Measurements from ENCODE around the gene PRIM2. TPM values are rescaled to one million over a fixed set of nuclear protein-coding genes. Genes with fewer than 3 reads are reported as not detected.

Gene PRIM2
- total RNA-seq, 1 experiment from 2014 or later: 44.0 TPM

DNA sequence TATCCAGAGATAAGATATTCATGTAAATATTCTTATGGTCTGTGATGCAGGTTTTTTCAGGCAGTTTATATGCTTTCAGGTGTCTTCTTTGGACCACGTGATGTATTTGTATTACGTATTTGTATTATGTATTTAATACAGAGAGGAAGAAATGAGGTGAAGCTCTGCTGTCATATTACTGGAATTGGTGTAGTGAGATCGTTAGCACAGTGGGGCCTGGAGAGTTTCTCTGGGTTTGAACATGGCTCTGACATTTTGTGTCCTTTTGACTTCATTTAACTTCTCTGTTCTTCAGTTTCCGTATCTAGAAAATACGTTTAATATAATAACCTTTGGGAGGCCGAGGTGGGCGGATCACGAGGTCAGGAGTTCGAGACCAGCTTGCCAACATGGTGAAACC lies 1.6 kb upstream of the PRIM2 start:
- H4K20me1 ChIP-seq (ENCODE audit: insufficient read depth): no peaks in the 10 kb centered on the region
- H2AFZ ChIP-seq (ENCODE audit: low read depth, low read length, poor library complexity, severe bottlenecking): no peak overlapping the region
- TF ChIP-seq SP1 (IDR thresholded peaks at IDR 0.05; ENCODE audit: low read depth) (no peak), ZFX (IDR thresholded peaks at IDR 0.05) (no peak), CBX3 (IDR thresholded peaks at IDR 0.05; ENCODE audit: low read depth) (no peak)
- no peak overlapping the region for H3K4me2 ChIP-seq (ENCODE audit: low read length)
- peaks cover 31% of the 10 kb centered on the region for H3K79me2 ChIP-seq (ENCODE audit: insufficient read depth, low read length)
- ATAC-seq (no peak), DNase-seq (ENCODE audit: low read depth, low spot score) (no peak)
- no peak overlapping the region for H3K9ac ChIP-seq (ENCODE audit: low read length)
- intact Hi-C loops (cut with micrococcal nuclease): loop anchor here (1.0 to 10.0 kb wide), 9 partner anchors 48 to 944 kb away; partner anchors contain the start of gene BEND6
- CTCF ChIA-PET: interaction anchor here (0.6 to 2.3 kb wide), 7 partner anchors 50 to 1023 kb away, joined by 3 to 27 read pairs (median 4); partner anchors contain the start of gene BEND6
- POLR2A ChIA-PET: no interaction called here
- H3K4me1 ChIP-seq (ENCODE audit: control insufficient read depth in 1 of 2, insufficient read depth in 2 of 2, low read length in 2 of 2): peaks cover 4 to 35% of the 10 kb centered on the region in 2 experiments
- no peak overlapping the region for H3K4me3 ChIP-seq (replicated peaks in 1 of 2; ENCODE audit: low read depth in 1 of 2, low read length in 2 of 2)
- H3K27me3 ChIP-seq (ENCODE audit: insufficient read depth, low read length): no peaks in the 10 kb centered on the region
- no peaks in the 10 kb centered on the region; a peak in 1 of 4 replicates for H3K9me3 ChIP-seq (ENCODE audit: control insufficient read depth in 1 of 2, insufficient read depth in 1 of 2, low read depth in 1 of 2, low read length in 2 of 2)
- BruUV-seq (replicated peaks): no TSS peak
- H3K9me2 ChIP-seq (ENCODE audit: insufficient read depth): no peaks in the 10 kb centered on the region
- peaks cover 12 to 15% of the 10 kb centered on the region in 2 experiments; a peak in 3 of 4 replicates for H3K36me3 ChIP-seq (ENCODE audit: control insufficient read depth in 1 of 2, insufficient read depth in 2 of 2, low read length in 2 of 2)
- RAD21 ChIA-PET (ENCODE audit: low non-redundant PET in 1 of 2, low total read pairs in 2 of 2, uncharacterized antibody in 2 of 2, unreplicated experiment in 2 of 2): interaction anchor here in 1 of 2 experiments (0.6 to 1.3 kb wide), 3 partner anchors 411 to 777 kb away, joined by 3 read pairs; no protein-coding TSS in a partner anchor
- no peak overlapping the region for H3K27ac ChIP-seq (ENCODE audit: low read depth, low read length)

DNA sequence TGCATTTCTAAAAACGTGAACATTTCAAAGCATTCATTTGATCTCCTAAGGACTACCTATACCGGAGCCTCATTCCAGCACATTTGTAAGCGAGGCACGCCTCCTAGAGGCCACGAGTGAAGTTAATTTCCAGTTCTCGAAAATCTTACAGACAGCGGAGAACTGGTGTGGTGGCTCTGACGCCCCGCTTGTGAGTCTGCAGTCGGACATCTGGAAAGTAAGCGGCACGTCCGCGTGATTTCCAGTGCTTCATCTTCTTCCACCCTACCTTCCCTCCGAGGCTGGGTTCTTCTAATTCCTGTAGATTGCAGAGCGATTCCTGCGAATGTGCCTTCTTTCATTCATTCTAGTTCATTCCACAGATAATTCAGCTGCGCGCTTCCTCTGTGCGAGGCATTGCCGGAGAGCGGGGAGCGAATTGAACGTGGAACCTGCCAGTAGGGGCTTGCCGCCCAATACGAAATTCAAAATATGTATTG lies 810 bp upstream of the PRIM2 start:
- ATAC-seq (peak; percentile 78), DNase-seq (ENCODE audit: low read depth, low spot score) (peak; percentile 91)
- CTCF ChIA-PET: interaction anchor here (0.5 to 2.3 kb wide), 11 partner anchors 51 to 1024 kb away, joined by 3 to 27 read pairs (median 4); partner anchors contain the start of gene BEND6
- Histone ChIP-seq H3K9me2 (ENCODE audit: insufficient read depth) (no peaks in the 10 kb centered on the region), H3K4me3 (replicated peaks in 1 of 2; ENCODE audit: low read depth in 1 of 2, low read length in 2 of 2) (peak overlapping the region; percentile 89 to 96), H4K20me1 (ENCODE audit: insufficient read depth) (no peaks in the 10 kb centered on the region), H3K9me3 (ENCODE audit: control insufficient read depth in 1 of 2, insufficient read depth in 1 of 2, low read depth in 1 of 2, low read length in 2 of 2) (no peaks in the 10 kb centered on the region), H3K36me3 (ENCODE audit: control insufficient read depth in 1 of 2, insufficient read depth in 2 of 2, low read length in 2 of 2) (peaks cover 18 to 19% of the 10 kb centered on the region in 2 experiments; a peak in 3 of 4 replicates), H3K79me2 (ENCODE audit: insufficient read depth, low read length) (peaks cover 37% of the 10 kb centered on the region), H3K4me1 (ENCODE audit: control insufficient read depth in 1 of 2, insufficient read depth in 2 of 2, low read length in 2 of 2) (peaks cover 4 to 35% of the 10 kb centered on the region in 2 experiments), H3K4me2 (ENCODE audit: low read length) (peak overlapping the region; percentile 93), H3K27me3 (ENCODE audit: insufficient read depth, low read length) (no peaks in the 10 kb centered on the region), H3K9ac (ENCODE audit: low read length) (peak overlapping the region; percentile 80), H3K27ac (ENCODE audit: low read depth, low read length) (peak overlapping the region; percentile 61), H2AFZ (ENCODE audit: low read depth, low read length, poor library complexity, severe bottlenecking) (peak overlapping the region; percentile 97)
- RAD21 ChIA-PET (ENCODE audit: low non-redundant PET in 1 of 2, low total read pairs in 2 of 2, uncharacterized antibody in 2 of 2, unreplicated experiment in 2 of 2): interaction anchor here (0.6 to 1.3 kb wide), 4 partner anchors 411 to 778 kb away, joined by 3 read pairs; no protein-coding TSS in a partner anchor
- POLR2A ChIA-PET: interaction anchor here (1.0 kb wide), 1 partner anchor 11 kb away, joined by 4 read pairs; no protein-coding TSS in a partner anchor
- no TSS peak for BruUV-seq (replicated peaks)
- intact Hi-C loops (cut with micrococcal nuclease): loop anchor here (1.0 to 10.0 kb wide), 9 partner anchors 48 to 944 kb away; partner anchors contain the start of gene BEND6
- TF ChIP-seq, protein P1, sequence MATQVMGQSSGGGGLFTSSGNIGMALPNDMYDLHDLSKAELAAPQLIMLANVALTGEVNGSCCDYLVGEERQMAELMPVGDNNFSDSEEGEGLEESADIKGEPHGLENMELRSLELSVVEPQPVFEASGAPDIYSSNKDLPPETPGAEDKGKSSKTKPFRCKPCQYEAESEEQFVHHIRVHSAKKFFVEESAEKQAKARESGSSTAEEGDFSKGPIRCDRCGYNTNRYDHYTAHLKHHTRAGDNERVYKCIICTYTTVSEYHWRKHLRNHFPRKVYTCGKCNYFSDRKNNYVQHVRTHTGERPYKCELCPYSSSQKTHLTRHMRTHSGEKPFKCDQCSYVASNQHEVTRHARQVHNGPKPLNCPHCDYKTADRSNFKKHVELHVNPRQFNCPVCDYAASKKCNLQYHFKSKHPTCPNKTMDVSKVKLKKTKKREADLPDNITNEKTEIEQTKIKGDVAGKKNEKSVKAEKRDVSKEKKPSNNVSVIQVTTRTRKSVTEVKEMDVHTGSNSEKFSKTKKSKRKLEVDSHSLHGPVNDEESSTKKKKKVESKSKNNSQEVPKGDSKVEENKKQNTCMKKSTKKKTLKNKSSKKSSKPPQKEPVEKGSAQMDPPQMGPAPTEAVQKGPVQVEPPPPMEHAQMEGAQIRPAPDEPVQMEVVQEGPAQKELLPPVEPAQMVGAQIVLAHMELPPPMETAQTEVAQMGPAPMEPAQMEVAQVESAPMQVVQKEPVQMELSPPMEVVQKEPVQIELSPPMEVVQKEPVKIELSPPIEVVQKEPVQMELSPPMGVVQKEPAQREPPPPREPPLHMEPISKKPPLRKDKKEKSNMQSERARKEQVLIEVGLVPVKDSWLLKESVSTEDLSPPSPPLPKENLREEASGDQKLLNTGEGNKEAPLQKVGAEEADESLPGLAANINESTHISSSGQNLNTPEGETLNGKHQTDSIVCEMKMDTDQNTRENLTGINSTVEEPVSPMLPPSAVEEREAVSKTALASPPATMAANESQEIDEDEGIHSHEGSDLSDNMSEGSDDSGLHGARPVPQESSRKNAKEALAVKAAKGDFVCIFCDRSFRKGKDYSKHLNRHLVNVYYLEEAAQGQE (IDR thresholded peaks at IDR 0.05; ENCODE audit: low read depth): no peak
- TF ChIP-seq SP1 (IDR thresholded peaks at IDR 0.05; ENCODE audit: low read depth) (no peak), EZH2 (IDR thresholded peaks at IDR 0.05) (no peak), ELF1 (IDR thresholded peaks at IDR 0.05; ENCODE audit: borderline replicate concordance, low read depth) (no peak), SIN3A (IDR thresholded peaks at IDR 0.05; ENCODE audit: low read depth) (no peak), JUND (IDR thresholded peaks at IDR 0.05) (no peak), POLR2A (IDR thresholded peaks at IDR 0.05; ENCODE audit: borderline replicate concordance, extremely low read depth, insufficient read depth, insufficient read length) (peak; percentile 52), ZNF274 (IDR thresholded peaks at IDR 0.05; ENCODE audit: low read depth, low read length) (no peak), TCF7L2 (IDR thresholded peaks at IDR 0.05; ENCODE audit: borderline replicate concordance, extremely low read depth, insufficient read depth, insufficient read length) (peak; percentile 43), FOSL1 (IDR thresholded peaks at IDR 0.05; ENCODE audit: low read depth) (no peak), EGR1 (IDR thresholded peaks at IDR 0.05; ENCODE audit: low read depth) (no peak), ZFX (IDR thresholded peaks at IDR 0.05) (no peak), YY1 (IDR thresholded peaks at IDR 0.05; ENCODE audit: extremely low read depth, insufficient replicate concordance, low read depth, low read length) (no peak), EZH2phosphoT487 (IDR thresholded peaks at IDR 0.05; ENCODE audit: borderline replicate concordance) (no peak), SRF (IDR thresholded peaks at IDR 0.05; ENCODE audit: low read depth) (no peak)
- TF ChIP-seq, protein P2, sequence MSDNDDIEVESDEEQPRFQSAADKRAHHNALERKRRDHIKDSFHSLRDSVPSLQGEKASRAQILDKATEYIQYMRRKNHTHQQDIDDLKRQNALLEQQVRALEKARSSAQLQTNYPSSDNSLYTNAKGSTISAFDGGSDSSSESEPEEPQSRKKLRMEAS (IDR thresholded peaks at IDR 0.05): peak; percentile 4; the same call in 1 of the 2 replicates

Measured in HCT116 (cell line).